Activated CD8-positive, alpha-beta memory T cell treated with anti-CD3 and anti-CD28 coated beads, Interleukin-2, amount 50 U/mL, for 1 hour (primary cell): Measurements from ENCODE around the gene CLEC4M.
"Not testable (repeated sequence)": the region's sequence is repeated elsewhere in the genome, so short reads cannot be mapped to it uniquely, and the experiment has no call there.

Source experiments
- DNase-seq: peaks from one replicate; pipeline ENCODE4 v3.0.0-alpha.2; 2020; ENCODE audit errors: extremely low read depth

Gene CLEC4M

DNA sequence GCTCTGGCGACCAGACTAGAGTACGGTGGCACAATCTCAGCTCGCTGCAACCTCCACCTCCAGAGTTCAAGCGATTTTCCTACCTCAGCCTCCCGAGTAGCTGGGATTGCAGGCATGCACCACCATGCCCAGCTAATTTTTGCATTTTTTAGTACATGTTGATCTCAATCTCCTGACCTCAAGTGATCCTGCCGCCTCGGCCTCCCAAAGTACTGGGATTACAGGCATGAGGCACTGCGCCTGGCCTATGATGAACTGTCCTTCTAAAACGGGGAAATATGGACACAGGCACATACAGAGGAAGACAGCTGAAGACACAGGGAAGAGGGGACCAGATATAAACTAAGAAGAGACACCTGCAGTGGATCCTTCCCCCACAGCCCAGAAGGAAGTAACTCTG, 12.7 kb downstream of the CLEC4M start:
- no peak for DNase-seq

DNA sequence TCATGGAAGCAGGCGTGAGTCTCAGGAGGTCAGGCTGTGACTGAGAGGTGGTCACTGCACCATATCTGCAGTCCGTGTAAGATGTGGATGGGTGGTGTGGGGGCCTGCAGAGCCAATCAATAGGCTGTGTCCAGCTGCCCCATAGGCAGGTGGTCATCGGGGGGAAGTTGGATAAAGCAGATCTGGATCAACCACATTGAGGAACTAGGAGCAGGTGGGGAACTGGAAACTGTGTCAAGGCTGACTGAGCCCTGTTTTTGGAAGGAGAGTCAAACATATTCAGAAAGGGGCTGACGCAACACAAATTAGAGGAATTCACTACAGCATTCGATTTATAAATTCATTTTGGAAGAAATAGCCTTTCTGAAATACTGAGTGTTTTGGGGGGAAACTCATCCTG, 15.0 kb downstream of the CLEC4M start:
- DNase-seq: no peak

DNA sequence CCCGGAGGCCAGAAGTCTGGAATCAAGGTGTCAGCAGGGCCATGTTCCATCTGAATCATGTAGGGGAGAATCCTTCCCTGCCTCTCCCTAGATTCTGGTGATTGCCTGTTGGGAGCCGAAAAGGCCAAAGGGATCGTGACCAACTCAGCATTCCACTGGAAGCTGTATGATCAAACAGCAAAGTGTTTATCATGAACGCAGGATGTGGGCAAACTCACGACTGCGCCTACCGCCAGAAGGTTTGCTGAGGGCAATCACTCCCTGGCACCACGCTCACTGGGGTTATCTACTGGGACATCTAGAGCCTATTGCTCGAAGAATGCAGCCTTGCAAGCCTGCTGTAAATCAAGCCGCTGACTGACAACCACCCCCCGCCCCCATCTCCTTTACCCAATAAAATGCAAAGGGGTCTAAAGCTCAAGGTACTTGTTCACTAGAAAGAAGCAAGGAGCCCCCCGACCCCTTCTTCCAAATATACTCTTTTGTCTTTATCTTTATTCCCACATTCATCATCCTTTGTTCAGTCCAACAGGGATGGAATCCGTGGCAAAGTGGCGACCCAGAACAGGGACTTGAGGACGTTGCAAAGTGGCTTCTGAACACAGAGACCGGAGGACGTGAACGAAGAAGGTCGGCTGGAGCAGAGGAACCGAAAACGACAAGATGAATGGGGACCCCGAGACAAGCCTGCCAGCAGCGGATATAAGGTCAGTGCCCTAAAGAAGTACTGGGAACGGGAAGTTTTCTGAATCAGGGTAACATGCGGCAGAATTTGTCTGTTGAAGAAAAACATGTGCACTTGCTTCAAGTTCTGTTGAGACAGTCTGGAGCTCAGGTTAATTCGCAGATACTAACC, 16.8 kb downstream of the CLEC4M start:
- no peak for DNase-seq

DNA sequence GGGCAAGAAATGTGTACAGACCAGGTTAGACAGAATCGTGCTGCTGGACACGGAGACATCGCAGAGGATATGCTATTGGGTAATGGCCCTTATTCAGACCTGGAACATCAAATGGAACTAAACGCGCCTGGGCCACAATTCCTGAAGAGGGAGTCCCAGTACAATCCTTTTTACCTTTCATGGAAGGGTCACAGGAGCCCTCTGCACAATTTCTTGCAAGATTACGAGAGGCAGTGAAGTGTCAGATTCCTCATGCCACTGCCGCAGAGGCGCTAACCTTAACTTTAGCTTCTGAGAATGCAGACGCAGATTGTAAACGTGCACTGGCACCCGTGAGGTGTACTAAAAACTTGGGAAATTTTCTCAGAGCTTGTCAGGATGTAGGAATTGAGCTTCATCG, 18.1 kb downstream of the CLEC4M start:
- DNase-seq: no peak

DNA sequence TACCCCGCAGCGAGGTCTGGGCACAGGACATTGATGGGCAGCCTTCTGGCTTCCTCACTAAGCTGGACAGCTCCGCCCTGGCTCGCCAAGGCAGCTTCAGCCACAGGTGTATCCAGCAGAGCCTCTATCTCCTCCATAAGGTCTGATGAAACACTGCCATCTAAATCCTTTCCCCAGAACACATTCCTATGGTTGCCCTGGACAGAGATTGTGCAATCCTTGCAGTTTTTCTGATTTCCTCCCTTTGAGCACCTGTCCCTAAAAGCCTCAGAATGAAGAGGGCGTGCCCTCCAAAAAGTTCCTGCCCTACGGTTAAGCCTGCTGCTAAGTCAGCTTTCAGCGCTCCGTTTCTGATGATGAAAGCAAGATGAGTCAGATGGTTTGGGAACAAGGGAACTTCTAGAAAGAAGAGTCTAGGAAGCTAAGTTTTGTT, 21.0 kb downstream of the CLEC4M start:
- DNase-seq: no peak

DNA sequence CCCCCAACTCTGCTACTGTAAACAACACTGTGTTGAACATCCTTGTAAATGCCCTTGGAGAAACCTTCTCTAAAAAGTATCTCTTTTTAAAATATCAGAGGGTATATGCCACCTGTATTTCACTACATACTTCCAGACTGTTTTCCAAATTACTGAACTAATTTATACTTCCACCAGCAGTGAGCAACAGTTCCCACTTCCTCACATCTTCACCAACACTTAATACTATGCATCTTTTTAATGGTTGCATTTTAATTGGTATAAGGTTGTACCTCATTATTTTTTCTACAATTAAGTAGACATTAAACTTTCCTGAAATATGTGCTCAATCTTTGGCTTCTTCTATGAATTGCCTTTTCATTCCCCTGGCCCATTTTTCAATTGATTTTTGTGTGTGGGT, 21.8 kb downstream of the CLEC4M start:
- DNase-seq: no peak

DNA sequence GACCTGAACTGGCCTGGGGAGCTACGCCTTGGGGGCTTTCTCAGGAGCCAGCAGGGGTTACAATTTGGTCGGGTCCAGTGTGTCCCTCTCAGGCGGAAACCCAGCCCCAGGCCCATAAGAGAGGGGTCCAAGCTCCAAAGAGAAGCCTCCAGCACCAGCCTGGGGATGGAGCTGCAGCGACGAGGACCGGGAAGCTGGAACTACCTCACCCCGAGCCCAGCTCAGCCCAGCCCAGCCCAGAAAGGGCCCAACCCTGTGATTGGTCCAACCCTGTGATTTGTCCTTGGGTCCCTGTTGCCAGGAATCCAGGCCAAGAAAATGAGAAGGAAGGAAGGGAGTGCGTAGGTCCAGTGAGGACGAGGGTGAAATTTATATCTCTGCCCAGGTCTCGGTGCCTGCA, 24.1 kb downstream of the CLEC4M start:
- no peak for DNase-seq

DNA sequence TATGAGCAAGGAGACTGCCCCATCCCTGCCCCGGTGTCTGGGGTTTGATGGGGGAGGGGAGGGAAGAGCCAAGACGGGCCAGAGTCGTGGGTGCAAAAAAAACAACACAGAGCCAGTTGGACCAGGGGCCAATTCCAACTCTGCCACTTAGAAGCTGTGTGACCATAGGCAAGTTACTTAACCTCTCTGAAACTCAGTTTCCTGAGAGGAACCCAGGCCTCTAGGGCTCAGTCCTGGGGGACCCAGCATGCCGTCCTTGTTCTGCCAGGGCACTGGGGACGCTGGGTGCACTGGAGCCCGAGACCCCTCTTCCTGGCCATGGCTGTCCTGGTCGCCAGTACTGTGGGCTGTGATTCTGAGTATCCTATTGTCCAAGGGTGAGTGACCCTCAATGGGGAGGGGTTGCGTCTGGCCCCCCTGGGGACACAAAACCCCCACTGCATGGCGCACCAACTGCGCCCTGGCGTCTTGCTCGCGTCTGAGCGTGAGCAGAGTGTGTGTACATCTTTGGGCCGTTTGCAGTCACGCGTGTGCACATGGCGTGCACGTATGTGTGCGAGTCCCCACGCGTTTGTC, 24.6 kb downstream of the CLEC4M start:
- no peak for DNase-seq

DNA sequence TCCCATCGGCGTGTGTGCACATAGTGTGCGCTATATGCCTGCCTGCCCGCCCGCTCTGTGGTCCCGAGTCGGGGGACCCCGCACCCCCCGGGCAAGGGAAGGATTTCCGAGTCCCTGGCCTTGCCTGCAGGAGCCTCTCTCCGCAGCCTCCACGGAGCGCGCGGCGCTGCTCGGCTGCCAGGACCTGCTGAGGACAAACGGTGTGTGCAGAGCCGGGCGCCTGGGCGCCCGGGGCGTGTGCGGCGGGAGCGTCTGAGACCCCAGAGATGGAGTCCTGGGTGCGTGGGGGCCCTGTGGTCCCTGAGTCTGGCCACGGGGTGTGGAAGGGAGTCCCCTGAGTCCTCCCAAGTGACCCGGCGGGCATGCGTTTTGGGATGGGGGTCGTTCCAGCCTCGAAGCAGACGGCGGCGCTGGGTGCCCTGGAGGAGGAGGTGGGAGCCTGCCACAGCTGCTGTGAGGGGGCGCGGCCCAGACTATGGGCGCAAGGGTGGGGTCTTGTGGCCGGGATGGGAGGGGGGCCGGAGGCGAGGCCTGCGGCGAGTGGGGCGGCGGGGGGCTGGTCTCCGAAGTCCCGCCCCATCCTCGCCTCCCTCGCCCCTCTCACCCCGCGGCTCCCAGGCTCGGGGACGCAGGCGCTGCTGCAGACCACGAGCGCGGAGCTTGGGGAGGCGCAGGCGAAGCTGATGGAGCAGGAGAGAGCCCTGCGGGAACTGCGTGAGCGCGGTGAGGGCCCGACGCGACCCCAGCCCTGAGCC, 25.3 kb downstream of the CLEC4M start:
- no peak for DNase-seq

DNA sequence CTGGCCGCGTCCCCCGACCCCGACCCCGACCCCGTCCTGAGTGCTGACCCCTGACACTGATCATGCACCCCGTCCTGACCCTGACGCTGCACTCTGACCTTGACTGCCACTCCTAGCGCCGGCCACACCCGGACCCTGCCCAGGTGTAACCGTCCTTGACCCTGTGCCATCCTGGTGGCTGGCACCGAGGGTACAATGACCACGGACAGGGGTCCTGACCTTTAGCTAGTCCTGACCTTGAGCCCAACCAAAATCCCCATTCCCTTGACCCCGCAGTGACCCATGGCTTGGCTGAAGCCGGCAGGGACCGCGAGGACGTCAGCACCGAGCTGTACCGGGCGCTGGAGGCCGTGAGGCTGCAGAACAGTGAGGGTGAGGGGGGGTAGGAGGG, 25.9 kb downstream of the CLEC4M start:
- no peak for DNase-seq

DNA sequence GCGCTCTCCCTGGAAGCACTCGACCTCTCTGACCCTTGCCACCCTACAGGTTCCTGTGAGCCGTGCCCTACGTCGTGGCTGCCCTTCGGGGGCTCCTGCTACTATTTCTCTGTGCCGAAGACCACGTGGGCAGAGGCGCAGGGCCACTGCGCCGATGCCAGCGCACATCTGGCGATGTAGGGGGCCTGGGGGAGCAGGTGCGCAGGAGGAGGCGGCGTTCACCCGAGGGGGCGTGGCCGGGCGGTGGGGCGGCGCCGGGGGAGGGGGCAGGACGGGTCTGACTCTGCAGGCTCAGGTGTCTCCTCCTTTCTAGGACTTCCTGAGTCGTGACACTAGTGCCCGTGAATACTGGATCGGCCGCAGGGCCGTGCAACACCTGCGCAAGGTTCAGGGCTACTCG, 26.4 kb downstream of the CLEC4M start:
- DNase-seq: no peak

DNA sequence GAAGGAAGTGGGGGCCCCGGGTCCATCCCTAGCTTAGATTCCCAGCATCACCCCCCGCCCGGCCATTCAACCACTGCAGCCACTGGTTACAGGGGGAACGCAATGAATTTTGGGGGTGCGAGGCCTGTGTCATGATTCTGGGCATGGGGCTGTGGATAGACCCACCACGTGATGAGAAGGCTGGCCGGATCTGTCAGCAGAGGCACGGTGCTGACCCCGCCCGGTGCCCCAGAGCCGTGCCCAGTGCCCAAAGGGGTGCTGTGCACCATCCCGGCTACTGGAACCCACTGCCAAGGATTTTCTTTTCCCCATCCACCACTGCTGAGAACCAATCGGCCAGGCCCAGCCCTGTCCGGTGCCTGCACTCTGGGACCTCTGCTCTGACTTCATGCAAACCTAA, 27.4 kb downstream of the CLEC4M start:
- no peak for DNase-seq

DNA sequence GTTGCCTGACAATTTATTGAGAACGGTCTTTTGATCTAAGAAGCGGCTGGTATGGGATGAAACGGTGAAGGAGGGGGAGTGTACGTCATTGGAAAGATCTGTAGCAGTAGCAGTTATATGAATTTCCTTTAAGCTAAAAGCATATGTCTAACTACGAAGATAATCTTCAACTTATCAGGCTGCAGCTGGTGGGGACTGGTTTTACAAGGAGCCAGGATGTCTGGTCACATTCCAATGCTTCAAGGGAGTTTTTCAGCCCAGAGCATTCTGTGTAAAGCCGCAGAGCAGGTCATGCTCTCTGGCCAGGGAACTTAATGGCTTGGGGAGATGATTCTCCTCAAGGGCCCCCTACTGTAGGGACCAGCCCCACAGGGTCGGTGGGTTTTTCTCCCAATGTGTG, 29.2 kb downstream of the CLEC4M start:
- no peak for DNase-seq

DNA sequence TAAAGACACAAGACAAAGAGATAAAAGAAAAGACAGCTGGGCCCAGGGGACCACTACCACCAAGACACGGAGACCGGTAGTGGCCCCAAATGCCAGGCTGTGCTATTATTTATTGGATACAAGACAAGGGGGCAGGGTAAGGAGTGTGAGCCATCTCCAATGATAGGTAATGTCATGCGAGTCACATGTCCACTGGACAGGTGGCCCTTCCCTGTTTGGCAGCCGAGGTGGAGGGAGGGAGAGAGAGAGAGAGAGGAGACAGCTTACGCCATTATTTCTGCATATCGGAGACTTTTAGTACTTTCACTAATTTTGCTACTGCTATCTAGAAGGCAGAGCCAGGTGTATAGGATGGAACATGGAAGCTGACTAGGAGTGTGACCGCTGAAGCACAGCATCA, 29.7 kb downstream of the CLEC4M start:
- not testable (repeated sequence) for DNase-seq

DNA sequence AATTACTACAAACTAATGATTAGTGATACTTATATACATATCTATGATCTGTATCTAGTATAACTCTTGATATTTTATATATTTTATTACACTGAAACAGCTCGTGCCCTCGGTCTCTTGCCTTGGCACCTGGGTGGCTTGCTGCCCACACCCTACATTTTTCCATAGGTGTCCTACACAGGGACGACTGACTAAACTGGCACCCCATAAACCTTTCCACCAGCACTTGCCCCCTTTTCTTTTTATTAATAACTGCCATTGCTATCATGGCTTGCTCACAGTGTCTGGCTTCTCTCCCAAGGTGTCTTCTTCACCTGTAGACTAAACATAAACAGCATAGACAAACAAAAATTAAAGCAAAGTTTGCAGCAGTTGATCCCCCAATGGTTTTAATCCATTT, 30.4 kb downstream of the CLEC4M start:
- DNase-seq: no peak

DNA sequence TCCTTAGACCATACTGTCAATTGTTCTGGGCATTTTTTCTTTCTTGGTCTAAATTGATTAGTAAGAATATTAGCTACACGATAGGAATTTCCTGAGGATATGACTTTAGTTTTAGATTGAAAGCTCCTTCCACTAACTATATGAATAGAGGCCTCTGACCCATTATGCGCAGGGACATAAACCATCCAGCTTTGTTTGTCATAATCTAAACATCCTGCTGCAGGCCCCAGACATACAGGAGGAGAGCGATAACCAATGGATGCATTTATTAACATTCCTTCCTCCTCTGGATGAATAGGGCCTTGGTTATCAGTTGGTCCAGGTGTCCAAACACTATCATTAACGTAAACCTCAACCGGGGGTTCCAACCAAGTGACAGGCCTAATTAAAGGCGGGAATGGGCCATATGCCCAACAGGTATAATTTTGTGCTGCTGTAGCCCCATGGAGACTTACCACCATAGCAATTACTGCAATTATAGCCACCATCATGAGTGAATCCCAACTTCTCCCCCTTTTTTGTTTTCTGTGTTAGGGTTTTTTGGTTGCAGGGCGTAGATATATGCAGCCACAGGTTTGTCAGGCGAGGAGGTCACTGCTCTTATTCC, 32.6 kb downstream of the CLEC4M start:
- no peak for DNase-seq

DNA sequence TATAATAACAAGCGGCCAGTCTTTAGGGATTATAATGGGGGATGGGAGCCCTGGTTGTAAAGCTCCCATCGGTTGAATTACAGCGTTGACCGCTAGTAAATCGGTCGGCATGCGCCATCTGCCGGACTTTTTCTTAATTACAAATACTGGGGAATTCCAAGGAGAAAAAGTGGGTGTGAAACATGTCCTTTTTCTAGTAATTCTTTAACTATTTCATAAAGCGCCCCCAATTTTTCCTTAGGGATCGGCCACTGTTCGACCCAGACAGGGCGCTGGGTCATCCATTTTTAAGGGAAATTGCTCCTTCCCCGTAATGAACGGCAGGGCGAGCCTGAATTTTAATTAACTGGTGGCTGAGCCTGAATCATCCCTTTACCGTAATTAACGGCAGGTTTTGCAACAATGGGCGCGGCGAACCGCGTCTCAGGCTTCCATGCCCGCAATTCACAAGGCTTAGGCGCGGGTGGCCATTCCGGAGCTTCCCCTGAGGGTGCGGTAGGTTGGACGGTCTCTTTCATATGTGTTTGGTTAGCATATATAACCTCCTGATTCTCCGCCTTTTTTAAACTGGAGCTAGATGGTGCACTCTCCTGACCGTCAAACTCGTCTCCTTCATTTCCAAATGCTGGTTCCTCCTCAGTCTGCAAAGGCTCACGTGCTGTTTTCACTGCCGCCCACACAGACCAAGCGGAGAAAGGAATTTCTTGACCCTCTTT, 36.8 kb downstream of the CLEC4M start:
- peak; percentile 13 for DNase-seq

DNA sequence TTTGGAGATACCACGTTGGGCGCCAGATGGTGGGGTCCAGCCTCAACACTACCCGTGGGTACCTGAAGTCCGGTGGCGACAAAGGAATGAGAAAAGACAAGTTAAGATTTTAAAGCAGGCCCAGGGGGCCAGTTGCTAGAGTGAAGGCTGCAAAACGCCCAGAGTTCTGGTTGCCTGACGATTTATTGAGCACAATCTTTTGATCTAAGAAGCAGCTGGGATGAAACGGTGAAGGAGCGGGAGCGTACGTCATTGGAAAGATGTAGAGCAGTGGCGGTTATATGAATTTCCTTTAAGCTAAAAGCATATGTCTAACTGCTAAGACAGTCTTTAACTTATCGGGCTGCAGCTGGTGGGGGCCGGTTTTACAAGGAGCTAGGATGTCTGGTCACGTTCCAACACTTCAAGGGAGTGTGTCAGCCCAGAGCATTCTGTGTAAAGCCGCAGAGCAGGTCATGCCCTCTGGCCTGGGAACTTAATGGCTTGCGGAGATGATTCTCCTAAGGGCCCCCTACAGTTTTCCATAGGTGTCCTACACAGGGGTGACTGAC, 38.1 kb downstream of the CLEC4M start:
- no peak for DNase-seq

DNA sequence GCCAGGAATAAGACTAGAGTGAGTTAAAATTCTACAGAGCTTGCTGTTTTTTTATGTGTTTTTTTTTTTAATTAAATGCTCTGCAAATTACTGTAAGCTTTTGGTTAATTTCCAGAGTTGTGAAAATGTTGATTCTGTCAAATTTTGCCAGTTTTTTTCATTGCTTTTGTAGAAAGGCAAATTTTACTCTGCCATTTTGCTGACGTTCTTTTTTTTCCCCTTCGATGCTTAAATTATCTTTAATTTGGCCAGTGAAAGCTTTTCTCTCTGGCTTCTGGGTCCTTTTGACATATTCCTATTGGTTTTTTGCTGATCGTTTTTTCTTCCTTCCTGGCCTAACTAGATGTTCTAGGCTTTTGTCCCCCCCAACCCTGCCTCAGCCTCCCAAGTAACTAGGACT, 43.2 kb downstream of the CLEC4M start:
- DNase-seq: no peak

DNA sequence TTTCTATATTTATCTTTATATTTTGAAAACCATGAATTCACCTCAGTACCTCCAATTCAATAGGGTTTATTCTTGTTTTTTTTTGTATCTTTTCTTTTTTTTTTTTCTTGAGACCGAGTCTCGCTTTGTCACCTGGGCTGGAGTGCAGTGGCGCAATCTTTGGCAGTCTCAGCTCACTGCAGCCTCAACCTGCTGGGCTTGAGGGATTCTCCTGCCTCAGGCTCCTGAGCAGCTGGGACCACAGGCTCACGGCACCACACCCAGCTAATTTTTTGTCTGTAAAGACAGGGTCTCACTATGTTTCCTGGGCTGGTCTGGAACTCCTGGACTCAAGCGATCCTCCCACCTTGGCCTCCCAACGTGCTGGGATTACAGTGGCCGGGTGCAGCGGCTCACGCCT, 43.8 kb downstream of the CLEC4M start:
- DNase-seq: no peak

DNA sequence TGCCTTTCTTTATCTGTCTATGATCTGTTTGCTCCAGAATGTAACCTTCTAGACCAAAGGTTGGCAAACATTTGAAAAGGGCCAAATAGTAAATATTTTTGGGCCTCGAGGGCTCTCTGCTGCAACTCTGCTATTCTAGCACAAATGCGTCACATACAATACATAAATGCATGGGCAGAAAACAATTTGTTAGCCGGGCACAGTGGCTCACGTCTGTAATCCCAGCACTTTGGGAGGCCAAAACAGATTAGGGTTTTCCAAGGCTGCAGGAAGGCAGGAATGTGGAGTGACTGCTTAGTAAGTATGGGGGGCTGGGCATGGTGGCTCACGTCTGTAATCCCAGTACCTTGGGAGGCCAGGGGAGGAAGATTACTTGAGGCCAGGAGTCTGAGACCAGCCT, 45.1 kb downstream of the CLEC4M start:
- no peak for DNase-seq

DNA sequence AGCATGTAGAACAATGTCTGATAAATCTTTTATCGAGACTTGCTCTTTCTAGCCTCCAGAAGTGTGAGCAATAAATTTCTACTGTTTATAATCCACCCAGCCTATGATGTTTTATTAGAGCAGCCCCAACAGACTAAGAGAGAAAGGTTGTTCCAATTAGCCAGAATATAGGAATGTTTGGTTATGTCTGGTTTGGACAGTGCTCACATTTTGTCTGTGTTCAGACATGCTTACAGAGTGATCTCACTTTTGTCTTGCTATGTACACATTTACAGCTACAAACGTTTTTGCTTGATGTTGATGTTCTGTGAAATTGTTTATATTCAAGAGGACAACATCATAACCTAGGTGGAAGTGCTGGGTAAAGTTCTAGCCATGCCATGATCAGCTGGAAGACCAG, 48.9 kb downstream of the CLEC4M start:
- DNase-seq: no peak
